NT2/D1 (cell line): ENCODE measurements around the gene SMIM35.
"Not testable (repeated sequence)": the region's sequence is repeated elsewhere in the genome, so short reads cannot be mapped to it uniquely, and the experiment has no call there.

Source experiments
- DNase-seq: peaks from one replicate; pipeline ENCODE4 v3.0.0-alpha.2; 2011; ENCODE audit warnings: low read depth, low spot score
- H3K27me3 ChIP-seq: 2 replicates; pipeline ENCODE4 v1.6.0; 2011; ENCODE audit warnings: mild to moderate bottlenecking; ENCODE audit not compliant: insufficient read length, insufficient read depth
- H3K36me3 ChIP-seq: 2 replicates; pipeline ENCODE4 v1.6.1; 2011; ENCODE audit warnings: mild to moderate bottlenecking, low read length, mixed read lengths; ENCODE audit not compliant: insufficient read depth, insufficient read length
- H3K4me1 ChIP-seq: 2 replicates; pipeline ENCODE4 v1.5.1; 2011; ENCODE audit not compliant: insufficient read depth, insufficient read length
- H3K4me3 ChIP-seq: 2 replicates; pipeline ENCODE4 v1.5.1; 2011; ENCODE audit warnings: low read depth; ENCODE audit not compliant: insufficient read length
- H3K9ac ChIP-seq: 2 replicates; pipeline ENCODE4 v1.6.0; 2011; ENCODE audit warnings: low read depth; ENCODE audit not compliant: insufficient read length
- H3K9me3 ChIP-seq: 2 replicates; pipeline ENCODE4 v1.5.1; 2011; ENCODE audit warnings: mild to moderate bottlenecking, low read length; ENCODE audit not compliant: insufficient read depth
- SUZ12 ChIP-seq: IDR thresholded peaks from 2 replicates; pipeline ENCODE4 v1.6.1; 2011; ENCODE audit not compliant: insufficient read length, insufficient read depth; ENCODE audit errors: extremely low read depth
- YY1 ChIP-seq: IDR thresholded peaks from 2 replicates; pipeline ENCODE4 v1.6.1; 2011; ENCODE audit not compliant: insufficient read length, insufficient read depth
- ZNF274 ChIP-seq: IDR thresholded peaks from 2 replicates; pipeline ENCODE4 v1.6.1; 2011; ENCODE audit warnings: mild to moderate bottlenecking, low read depth, low read length

Gene SMIM35

DNA sequence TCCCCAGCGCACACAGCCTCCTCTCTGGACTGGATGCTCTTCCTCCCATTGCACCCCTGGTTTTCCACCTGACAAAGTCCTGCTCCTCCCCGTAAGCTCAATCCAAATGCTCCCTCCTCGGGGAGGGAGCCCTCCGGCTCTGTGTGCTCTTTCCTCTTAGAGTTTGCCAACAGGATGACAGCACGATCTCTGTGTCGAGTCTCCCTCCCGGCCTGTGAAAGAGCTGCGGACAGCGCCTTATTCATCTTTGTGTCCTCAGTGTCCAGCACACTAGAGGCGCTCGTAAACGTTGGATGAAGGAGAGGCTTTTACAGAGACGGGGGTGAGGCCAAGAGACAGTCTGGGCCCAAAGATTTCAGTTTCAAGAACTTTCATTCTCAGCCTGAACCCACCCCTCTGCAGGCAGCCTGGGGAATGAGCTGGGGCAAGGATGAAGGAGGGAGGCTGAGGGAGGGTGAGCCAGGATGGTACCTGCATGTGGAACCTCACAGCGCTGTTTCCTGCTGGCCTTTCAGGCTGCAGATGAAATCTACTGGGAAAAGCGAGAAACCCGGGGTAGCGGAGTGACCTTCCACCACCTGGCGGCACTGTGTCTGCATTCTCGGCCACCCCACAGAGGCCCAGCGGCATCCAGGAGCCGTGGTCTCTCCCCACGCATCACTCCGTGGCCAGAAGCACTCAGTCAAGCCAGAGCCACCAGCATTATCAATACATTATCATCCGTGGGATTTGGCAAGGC lies 18.4 kb downstream of the SMIM35 start:
- Histone ChIP-seq H3K9ac (no peak overlapping the region), H3K9me3 (no peaks in the 10 kb centered on the region), H3K4me3 (no peak overlapping the region), H3K36me3 (no peaks in the 10 kb centered on the region), H3K4me1 (no peaks in the 10 kb centered on the region), H3K27me3 (no peaks in the 10 kb centered on the region)
- no peak for TF ChIP-seq SUZ12
- TF ChIP-seq ZNF274, result no peak
- TF ChIP-seq YY1, result no peak
- no peak for DNase-seq

GRCh38 chr11:118067006-118067405 lies 19.8 kb downstream of the SMIM35 start:
- Histone ChIP-seq H3K9me3 (no peaks in the 10 kb centered on the region), H3K4me1 (no peaks in the 10 kb centered on the region), H3K36me3 (no peaks in the 10 kb centered on the region), H3K9ac (no peak overlapping the region), H3K4me3 (no peak overlapping the region), H3K27me3 (no peaks in the 10 kb centered on the region)
- no peak for TF ChIP-seq ZNF274
- TF ChIP-seq SUZ12, result no peak
- DNase-seq, result no peak

DNA sequence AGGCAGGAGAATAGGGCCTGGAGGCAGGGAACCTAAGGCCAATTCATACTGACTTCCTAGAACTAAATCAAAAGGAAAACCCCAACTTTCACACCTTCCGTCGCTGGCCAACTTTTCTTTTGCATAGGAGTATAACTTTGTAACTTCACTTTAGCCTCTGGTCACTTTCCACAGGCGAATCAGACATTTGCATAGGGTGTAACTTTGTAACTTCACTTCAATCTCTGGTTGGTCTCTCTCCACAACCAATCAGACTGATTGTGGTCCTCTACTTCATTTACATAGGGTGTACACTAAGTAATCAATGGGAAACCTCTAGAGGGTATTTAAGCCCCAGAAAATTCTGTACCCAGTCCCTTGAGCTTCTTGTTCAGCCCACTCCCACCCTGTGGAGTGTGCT lies 21.4 kb downstream of the SMIM35 start:
- H3K4me3 ChIP-seq, result no peak overlapping the region
- no peaks in the 10 kb centered on the region for H3K4me1 ChIP-seq
- DNase-seq, result no peak
- no peaks in the 10 kb centered on the region for H3K36me3 ChIP-seq
- H3K27me3 ChIP-seq, result no peaks in the 10 kb centered on the region
- TF ChIP-seq ZNF274, result no peak
- TF ChIP-seq SUZ12, result no peak
- no peak for TF ChIP-seq YY1
- H3K9ac ChIP-seq, result no peak overlapping the region
- no peaks in the 10 kb centered on the region for H3K9me3 ChIP-seq

- no peak for DNase-seq
- H3K9ac ChIP-seq, result no peak overlapping the region
- H3K9me3 ChIP-seq, result no peaks in the 10 kb centered on the region
- H3K4me3 ChIP-seq, result no peak overlapping the region
- H3K4me1 ChIP-seq, result no peaks in the 10 kb centered on the region
- TF ChIP-seq SUZ12, result no peak
- no peak for TF ChIP-seq ZNF274
- TF ChIP-seq YY1, result no peak
- H3K36me3 ChIP-seq, result no peaks in the 10 kb centered on the region
- no peaks in the 10 kb centered on the region for H3K27me3 ChIP-seq
Measured at GRCh38 chr11:118064956-118065355, 21.8 kb downstream of the SMIM35 start.

DNA sequence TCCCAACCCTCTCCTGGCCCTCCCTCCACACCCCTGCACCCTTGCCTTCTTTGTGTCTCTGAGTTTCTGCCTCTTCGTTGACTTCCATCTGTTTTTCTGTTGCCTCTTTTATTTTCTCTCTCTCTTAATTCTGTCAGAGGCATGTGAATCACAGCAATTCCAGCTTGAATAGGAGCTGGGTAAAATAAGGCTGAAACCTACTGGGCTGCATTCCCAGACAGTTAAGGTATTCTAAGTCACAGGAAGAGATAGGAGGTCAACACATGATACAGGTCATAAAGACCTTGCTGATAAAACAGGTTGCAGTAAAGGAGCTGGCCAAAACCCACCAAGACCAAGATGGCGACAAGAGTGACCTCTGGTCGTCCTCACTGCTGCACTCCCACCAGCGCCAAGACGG lies 24.1 kb downstream of the SMIM35 start:
- H3K9ac ChIP-seq, DNase-seq, H3K4me1 ChIP-seq, H3K9me3 ChIP-seq, H3K27me3 ChIP-seq, H3K4me3 ChIP-seq, H3K36me3 ChIP-seq: not testable (repeated sequence)

DNA sequence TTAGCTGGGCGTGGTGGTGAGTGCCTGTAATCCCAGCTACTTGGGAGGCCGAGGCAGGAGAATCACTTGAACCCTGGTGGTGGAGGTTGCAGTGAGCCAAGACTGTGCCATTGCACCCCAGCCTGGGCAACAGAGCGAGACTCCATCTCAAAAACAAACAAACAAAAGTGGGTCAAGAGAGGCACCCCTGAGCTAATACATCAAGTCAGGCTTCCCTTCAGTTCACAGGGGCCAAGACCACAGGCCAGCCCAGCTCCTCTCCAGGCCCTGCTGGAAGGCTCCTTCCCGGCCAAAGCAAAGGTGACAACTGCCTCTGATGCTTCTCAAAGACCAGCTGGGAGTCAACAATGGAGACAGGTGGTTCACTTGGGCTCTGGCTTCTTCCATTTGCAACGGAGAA lies 24.6 kb downstream of the SMIM35 start:
- H3K4me1 ChIP-seq, H3K9me3 ChIP-seq, H3K27me3 ChIP-seq, H3K36me3 ChIP-seq, DNase-seq, H3K9ac ChIP-seq, H3K4me3 ChIP-seq: not testable (repeated sequence)

DNA sequence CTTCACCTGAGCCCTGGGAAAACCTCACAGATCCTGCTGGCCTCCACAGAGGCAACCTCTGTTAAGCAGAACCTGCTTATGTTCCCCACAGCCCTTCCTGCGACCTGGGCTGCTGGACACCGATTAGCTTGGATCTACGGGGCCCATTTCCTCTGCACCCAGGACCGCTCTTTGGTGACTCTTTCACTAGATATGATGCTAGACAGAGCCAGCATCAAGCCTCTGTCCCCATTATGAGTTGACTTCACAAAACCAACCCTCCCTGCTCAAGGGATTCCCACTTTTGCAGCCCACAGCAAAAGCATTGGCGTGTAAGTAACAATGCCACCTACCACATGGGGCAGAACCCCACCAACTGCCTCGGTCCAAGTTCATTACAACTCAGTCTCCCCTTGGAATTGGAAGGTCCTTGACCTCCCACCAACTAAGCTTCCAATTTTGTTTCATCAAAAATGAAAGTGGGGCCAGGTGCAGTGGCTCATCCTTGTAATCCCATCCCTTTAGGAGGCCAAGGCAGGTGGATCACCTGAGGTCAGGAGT lies 25.1 kb downstream of the SMIM35 start:
- Histone ChIP-seq H3K4me3 (no peak overlapping the region), H3K36me3 (no peaks in the 10 kb centered on the region), H3K9ac (no peak overlapping the region), H3K9me3 (no peaks in the 10 kb centered on the region), H3K27me3 (no peaks in the 10 kb centered on the region), H3K4me1 (peaks cover 3% of the 10 kb centered on the region)
- no peak for DNase-seq
- TF ChIP-seq SUZ12 (no peak), ZNF274 (no peak), YY1 (no peak)

DNA sequence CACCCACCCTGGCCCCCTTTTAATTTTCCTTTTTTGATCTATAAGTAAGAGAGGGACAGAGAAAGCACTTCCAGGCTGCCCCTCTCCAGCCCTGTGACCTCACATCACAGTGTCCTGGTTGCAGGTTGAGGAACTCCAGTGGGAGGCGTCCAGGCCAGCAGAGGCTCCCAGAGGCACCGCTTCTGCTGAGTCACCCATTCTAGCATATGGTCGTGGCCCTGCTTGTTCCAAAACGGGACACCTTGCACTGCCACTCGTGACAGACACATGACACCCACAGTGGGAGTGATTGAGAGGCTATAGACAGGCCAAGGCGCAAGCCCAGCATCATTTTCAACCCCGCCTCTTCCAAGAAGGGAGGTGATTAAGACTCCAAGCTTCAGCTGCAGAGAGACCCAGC lies 25.9 kb downstream of the SMIM35 start:
- TF ChIP-seq ZNF274 (no peak), YY1 (no peak), SUZ12 (no peak)

More for the DNA sequence above, 25.9 kb downstream of the SMIM35 start:
- Histone ChIP-seq H3K4me3 (no peak overlapping the region), H3K4me1 (peaks cover 3% of the 10 kb centered on the region), H3K27me3 (no peaks in the 10 kb centered on the region), H3K9me3 (no peaks in the 10 kb centered on the region), H3K36me3 (no peaks in the 10 kb centered on the region), H3K9ac (no peak overlapping the region)
- no peak for DNase-seq
